ENCODE measurements around the gene ARHGAP45. TPM values are rescaled to one million over a fixed set of nuclear protein-coding genes. Genes with fewer than 3 reads are reported as not detected.
A peak's percentile ranks its signal among the peaks of the same experiment; 100 is the strongest.
"Not testable (repeated sequence)": the region's sequence is repeated elsewhere in the genome, so short reads cannot be mapped to it uniquely, and the experiment has no call there.

Gene ARHGAP45
- total RNA-seq, 2 experiments from 2014 or later: 113 to 122 TPM

DNA sequence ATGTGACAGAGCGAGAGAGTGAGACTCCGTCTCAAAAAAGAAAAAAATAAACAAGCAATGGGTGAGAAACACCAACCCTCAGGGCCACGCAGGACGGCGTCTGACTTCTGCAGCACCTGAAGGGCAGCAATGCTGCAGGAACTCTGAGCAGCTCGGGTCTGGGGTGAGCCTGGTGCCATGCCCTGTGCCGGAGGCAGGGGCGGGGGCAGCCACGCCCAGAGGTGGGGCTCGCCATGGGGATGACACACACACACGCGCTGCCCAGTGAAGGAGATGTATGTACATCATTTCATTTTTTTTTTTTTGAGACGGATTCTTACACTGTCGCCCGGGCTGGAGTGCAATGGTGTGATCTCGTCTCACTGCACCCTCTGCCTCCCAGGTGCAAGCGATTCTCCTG, 61.1 kb downstream of the ARHGAP45 start:
- peaks cover 15% of the 10 kb centered on the region for H3K4me1 Mint-ChIP-seq
- no peak overlapping the region for H3K4me3 Mint-ChIP-seq
- H3K27me3 Mint-ChIP-seq: no peaks in the 10 kb centered on the region
- H3K9me3 Mint-ChIP-seq: no peaks in the 10 kb centered on the region
- peaks cover 2% of the 10 kb centered on the region for H3K36me3 Mint-ChIP-seq
- H3K27ac Mint-ChIP-seq: peak overlapping the region; percentile 38
- DNase-seq: no peak

DNA sequence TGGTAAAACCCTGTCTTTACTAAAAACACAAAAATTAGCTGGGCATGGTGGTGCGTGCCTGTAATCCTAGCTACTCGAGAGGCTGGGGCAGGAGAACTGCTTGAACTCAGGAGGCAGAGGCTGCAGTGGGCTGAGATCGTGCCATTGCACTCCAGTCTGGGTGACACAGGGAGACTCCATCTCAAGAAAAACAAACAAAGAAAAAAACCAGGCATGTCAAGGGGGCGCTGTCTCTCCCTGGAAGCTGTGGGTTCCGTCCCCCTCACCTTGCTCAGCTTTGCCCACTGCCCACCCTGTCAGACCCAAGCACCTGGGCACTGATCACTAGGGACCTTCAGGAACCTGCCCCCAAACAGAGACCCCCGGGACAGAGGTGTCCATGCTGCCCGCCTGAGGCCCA, 62.1 kb downstream of the ARHGAP45 start:
- not testable (repeated sequence) for H3K4me3 Mint-ChIP-seq, H3K9me3 Mint-ChIP-seq, DNase-seq, H3K27me3 Mint-ChIP-seq, H3K27ac Mint-ChIP-seq, H3K36me3 Mint-ChIP-seq
- peaks cover 19% of the 10 kb centered on the region for H3K4me1 Mint-ChIP-seq

DNA sequence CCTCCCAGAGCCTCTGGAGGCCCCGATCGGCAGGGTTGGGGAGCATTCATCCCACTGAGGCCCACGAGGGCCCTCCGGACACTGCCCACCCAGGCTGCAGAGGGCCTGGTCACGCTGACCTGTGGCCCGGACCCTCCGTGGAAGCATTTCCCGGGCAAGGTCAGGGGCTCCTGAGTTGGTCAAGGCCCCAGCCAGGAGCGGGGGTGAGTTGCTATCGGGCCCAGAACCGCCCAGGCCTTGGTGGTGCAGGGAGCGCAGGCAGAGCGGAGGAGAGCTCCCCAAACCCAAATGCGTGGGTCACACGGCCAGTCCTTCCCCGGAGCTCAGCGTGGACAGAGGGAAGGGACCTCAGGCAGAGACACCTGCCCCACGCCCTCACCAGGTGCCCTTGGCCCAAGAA, 62.6 kb downstream of the ARHGAP45 start:
- Mint-ChIP-seq H3K4me3 (no peak overlapping the region), H3K36me3 (peaks cover 5% of the 10 kb centered on the region), H3K27me3 (no peaks in the 10 kb centered on the region), H3K4me1 (peaks cover 21% of the 10 kb centered on the region), H3K9me3 (no peaks in the 10 kb centered on the region), H3K27ac (no peak overlapping the region)
- no peak for DNase-seq

DNA sequence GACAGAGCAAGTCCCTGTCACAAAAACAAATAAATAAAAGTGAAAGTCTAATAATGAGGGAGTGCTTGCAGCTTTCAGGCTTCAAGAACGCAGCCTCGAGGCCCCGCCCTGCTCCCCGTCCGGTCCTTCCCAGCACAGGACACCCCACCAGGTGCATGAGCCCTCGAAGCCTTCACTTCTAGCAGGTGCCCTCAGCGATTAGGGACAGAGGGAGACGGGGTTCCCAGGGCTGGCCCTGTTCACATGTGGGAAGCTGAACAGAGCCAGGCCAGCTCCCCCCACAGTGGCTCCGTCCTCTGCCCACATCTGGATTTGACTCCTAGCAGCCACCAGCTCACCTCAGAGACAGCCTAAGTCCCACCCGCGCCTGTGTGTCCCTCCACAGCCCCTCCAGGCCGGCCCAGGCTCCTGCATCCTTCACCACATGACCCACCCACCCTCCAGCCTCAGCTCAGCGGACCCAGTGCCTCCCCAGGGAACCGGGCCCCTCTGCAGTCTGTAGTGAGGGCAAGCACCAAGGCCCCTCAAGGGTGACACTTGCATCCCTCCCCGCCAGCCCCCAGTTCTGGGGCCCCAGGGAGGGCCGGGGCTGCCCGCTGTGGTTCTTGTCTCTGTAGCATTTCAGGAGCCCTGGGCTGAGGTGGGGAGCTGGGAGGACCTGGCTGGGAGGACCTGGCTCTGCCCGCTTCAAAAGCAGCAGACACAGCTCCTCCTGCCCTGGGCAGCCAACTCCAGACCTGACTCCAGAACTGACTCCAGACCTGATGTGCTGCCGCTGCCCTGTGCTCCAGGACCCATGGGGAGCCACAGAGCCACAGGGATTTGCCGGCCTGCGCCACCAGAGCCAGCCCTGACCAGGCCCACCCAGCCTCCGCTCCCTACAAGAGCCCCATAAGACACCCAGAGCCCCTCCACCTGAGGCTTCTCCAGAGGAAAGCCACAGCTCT, 64.1 kb downstream of the ARHGAP45 start:
- Mint-ChIP-seq H3K4me1 (peaks cover 23% of the 10 kb centered on the region), H3K27ac (peak overlapping the region; percentile 89), H3K9me3 (no peaks in the 10 kb centered on the region), H3K36me3 (peaks cover 5% of the 10 kb centered on the region), H3K27me3 (no peaks in the 10 kb centered on the region), H3K4me3 (peak overlapping the region; percentile 85)
- DNase-seq: peak; percentile 51

DNA sequence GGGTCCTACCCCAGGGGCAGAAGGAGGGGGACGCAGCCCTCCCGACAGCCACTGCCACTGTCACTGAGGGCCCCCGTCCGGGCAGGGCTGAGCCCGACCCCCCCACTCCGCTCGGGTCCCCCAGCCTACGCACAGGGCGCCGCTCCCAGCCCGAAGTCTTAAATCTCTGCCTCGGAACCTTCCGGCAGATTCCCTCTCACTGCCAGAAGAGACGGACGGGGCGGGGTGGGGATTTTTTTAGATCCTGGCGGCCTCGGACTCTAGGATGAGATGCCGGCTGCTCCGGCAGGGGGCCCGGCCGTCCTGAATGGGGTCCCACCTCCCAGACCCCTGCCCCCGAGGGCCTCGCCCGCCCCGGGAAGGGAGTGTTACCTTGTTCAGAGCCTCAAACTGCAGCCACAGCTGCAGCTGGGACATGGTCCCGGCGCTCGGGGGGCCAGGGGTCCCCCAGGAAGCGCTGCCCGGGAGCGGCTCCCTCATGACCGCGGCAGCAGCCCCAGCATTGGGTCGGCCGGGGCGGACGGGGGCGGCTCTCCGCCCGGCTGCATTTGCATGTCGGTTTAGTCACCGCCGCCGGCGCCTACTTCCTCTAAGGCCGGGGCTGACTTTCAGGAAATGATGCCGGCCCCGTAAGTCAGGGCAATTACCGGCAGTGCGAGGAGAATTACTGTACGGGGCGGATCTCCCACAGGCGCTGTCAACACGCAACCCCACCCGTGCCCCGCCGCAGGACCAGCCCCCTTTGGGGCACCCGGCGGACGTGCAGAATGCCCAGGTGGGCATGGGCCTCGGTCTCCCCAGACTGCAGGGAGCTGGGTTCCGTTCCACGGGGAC, 65.0 kb downstream of the ARHGAP45 start:
- Mint-ChIP-seq H3K36me3 (peaks cover 5% of the 10 kb centered on the region), H3K27me3 (no peaks in the 10 kb centered on the region), H3K9me3 (no peaks in the 10 kb centered on the region), H3K4me1 (peaks cover 27% of the 10 kb centered on the region), H3K4me3 (peak overlapping the region; percentile 85), H3K27ac (peak overlapping the region; percentile 90)
- peak; percentile 90 for DNase-seq

GRCh38 chr19:1132552-1133383, 65.8 kb downstream of the ARHGAP45 start:
- H3K27ac Mint-ChIP-seq: peak overlapping the region; percentile 90
- peaks cover 27% of the 10 kb centered on the region for H3K4me1 Mint-ChIP-seq
- H3K27me3 Mint-ChIP-seq: no peaks in the 10 kb centered on the region
- H3K36me3 Mint-ChIP-seq: peaks cover 5% of the 10 kb centered on the region
- peak overlapping the region; percentile 85 for H3K4me3 Mint-ChIP-seq
- H3K9me3 Mint-ChIP-seq: no peaks in the 10 kb centered on the region
- no peak for DNase-seq

DNA sequence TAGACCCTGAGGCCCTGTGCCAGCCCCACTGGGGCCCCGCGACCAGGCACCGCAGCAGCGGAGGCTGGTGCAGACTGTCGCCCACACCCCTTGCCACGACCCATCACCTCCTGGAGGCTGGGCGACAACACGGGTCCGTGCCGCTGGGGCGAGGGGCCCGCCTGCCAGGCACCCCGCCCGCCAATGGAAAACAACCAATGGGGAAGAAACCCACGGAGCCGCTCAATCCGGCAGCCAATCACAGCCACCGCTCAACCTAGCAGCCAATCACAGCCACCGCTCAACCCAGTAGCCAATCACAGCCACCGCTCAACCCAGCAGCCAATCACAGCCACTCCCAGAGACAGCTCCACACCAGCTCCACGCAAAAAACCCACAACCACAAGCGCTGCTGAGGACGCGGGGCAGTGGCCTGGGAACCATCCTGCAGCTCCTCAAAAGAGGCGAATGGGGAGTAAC, 66.5 kb downstream of the ARHGAP45 start:
- no peaks in the 10 kb centered on the region for H3K27me3 Mint-ChIP-seq
- peak overlapping the region; percentile 7 for H3K4me3 Mint-ChIP-seq
- peak; percentile 76 for DNase-seq
- no peaks in the 10 kb centered on the region for H3K9me3 Mint-ChIP-seq
- peak overlapping the region; percentile 90 for H3K27ac Mint-ChIP-seq
- H3K4me1 Mint-ChIP-seq: peaks cover 27% of the 10 kb centered on the region
- H3K36me3 Mint-ChIP-seq: peaks cover 4% of the 10 kb centered on the region

DNA sequence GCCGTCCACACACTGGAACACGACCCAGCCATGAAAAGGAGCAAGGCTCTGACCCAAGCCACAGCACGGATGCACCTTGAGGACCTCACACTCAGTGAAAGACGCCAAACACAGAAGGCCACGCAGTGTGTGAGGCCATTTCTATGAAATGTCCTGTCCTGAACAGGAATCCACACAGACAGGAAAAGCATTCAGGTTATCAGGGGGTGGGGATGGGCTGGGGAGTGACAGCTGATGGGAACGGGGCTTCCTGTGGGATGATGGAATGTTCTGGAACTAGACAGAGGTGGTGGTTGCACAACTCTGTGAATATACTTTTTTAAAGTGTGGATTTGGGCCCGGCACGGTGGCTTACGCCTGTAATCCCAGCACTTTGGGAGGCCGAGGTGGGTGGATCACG, 67.5 kb downstream of the ARHGAP45 start:
- H3K9me3 Mint-ChIP-seq: no peaks in the 10 kb centered on the region
- H3K4me1 Mint-ChIP-seq: peaks cover 25% of the 10 kb centered on the region
- no peak overlapping the region for H3K4me3 Mint-ChIP-seq
- no peaks in the 10 kb centered on the region for H3K27me3 Mint-ChIP-seq
- H3K36me3 Mint-ChIP-seq: peaks cover 9% of the 10 kb centered on the region
- no peak for DNase-seq
- peak overlapping the region; percentile 90 for H3K27ac Mint-ChIP-seq

- Mint-ChIP-seq H3K27me3 (no peaks in the 10 kb centered on the region), H3K36me3 (peaks cover 16% of the 10 kb centered on the region), H3K4me3 (no peak overlapping the region), H3K9me3 (peaks cover 2% of the 10 kb centered on the region), H3K27ac (no peak overlapping the region), H3K4me1 (peaks cover 19% of the 10 kb centered on the region)
- DNase-seq: no peak
These were observed 68.5 kb downstream of the ARHGAP45 start for GRCh38 chr19:1135454-1135853.

DNA sequence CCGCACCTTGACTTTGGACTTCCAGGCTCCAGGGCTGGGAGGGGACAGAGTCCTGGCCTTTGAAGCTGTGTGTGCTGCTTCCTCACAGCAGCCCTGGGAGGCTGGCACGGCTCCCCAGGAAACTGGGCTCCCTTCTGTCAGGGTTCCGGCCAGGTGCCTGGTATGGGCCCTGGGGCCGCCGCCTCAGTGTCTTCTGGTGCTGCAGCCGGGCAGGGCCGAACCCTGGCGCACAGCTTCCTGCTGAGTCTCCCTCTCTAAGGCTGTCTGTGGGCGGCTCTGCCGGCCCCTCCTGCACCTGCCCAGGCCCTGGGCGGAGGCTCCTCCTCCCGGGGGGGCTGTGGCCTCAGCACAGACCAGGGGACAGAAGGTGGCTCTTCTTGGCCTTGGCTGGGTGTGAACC, 69.2 kb downstream of the ARHGAP45 start:
- H3K36me3 Mint-ChIP-seq: peaks cover 16% of the 10 kb centered on the region
- peaks cover 16% of the 10 kb centered on the region for H3K4me1 Mint-ChIP-seq
- no peak overlapping the region for H3K4me3 Mint-ChIP-seq
- peaks cover 2% of the 10 kb centered on the region for H3K9me3 Mint-ChIP-seq
- no peak for DNase-seq
- peak overlapping the region; percentile 54 for H3K27ac Mint-ChIP-seq
- H3K27me3 Mint-ChIP-seq: no peaks in the 10 kb centered on the region

Other genes starting within 250 kb of the ARHGAP45 start
- gene PLPPR3, start 245.2 kb upstream of the ARHGAP45 start, total RNA-seq: not detected
- not detected for gene AZU1, start 239.3 kb upstream of the ARHGAP45 start, total RNA-seq
- not detected for gene PRTN3, start 226.2 kb upstream of the ARHGAP45 start, total RNA-seq
- not detected for gene ELANE, start 214.9 kb upstream of the ARHGAP45 start, total RNA-seq
- gene CFD, start 207.5 kb upstream of the ARHGAP45 start, total RNA-seq: 1 to 10 TPM; 1.8 TPM
- 10 to 100 TPM; 39.8 to 40.3 TPM for gene MED16, start 174.0 kb upstream of the ARHGAP45 start, total RNA-seq
- gene RNU6-9, start 173.7 kb upstream of the ARHGAP45 start, total RNA-seq: not detected
- gene R3HDM4, start 153.9 kb upstream of the ARHGAP45 start, total RNA-seq: 10 to 100 TPM; 50.5 to 51.7 TPM
- gene KISS1R, start 149.8 kb upstream of the ARHGAP45 start, total RNA-seq: 10 to 100 TPM; 12.2 to 13.3 TPM
- 10 to 100 TPM; 10.2 to 11.8 TPM for gene ARID3A, start 141.1 kb upstream of the ARHGAP45 start, total RNA-seq
- 100 to 1,000 TPM; 126 to 127 TPM for gene WDR18, start 82.8 kb upstream of the ARHGAP45 start, total RNA-seq
- gene GRIN3B, start 66.7 kb upstream of the ARHGAP45 start, total RNA-seq: not detected
- gene TMEM259, start 46.0 kb upstream of the ARHGAP45 start, total RNA-seq: 100 to 1,000 TPM; 136 to 138 TPM
- gene RNU6-2, start 45.6 kb upstream of the ARHGAP45 start, total RNA-seq: not detected
- 10 to 100 TPM; 76.0 to 80.5 TPM for gene CNN2, start 40.6 kb upstream of the ARHGAP45 start, total RNA-seq
- 10 to 100 TPM in 1 of 2 experiments, 1 to 10 TPM in 1; 9.8 to 11.2 TPM for gene ABCA7, start 27.1 kb upstream of the ARHGAP45 start, total RNA-seq
- gene POLR2E, start 28.2 kb downstream of the ARHGAP45 start, total RNA-seq: 100 to 1,000 TPM; 290 to 291 TPM
- 100 to 1,000 TPM; 225 to 231 TPM for gene GPX4, start 36.8 kb downstream of the ARHGAP45 start, total RNA-seq
- gene SBNO2, start 107.1 kb downstream of the ARHGAP45 start, total RNA-seq: 10 to 100 TPM; 50.5 to 51.6 TPM
- gene STK11, start 138.6 kb downstream of the ARHGAP45 start, total RNA-seq: 10 to 100 TPM; 54.7 to 55.8 TPM
- gene CBARP, start 170.8 kb downstream of the ARHGAP45 start, total RNA-seq: under 1 TPM; 0.33 to 0.46 TPM
- 100 to 1,000 TPM; 175 to 177 TPM for gene ATP5F1D, start 174.6 kb downstream of the ARHGAP45 start, total RNA-seq
- gene MIDN, start 181.4 kb downstream of the ARHGAP45 start, total RNA-seq: 10 to 100 TPM; 29.3 to 29.6 TPM
- gene CIRBP, start 202.2 kb downstream of the ARHGAP45 start, total RNA-seq: 100 to 1,000 TPM; 208 to 216 TPM
- 100 to 1,000 TPM in 1 of 2 experiments, 10 to 100 TPM in 1; 99.8 to 101 TPM for gene FAM174C, start 208.4 kb downstream of the ARHGAP45 start, total RNA-seq
- not detected for gene EFNA2, start 218.7 kb downstream of the ARHGAP45 start, total RNA-seq

Measured in activated naive CD8-positive, alpha-beta T cell treated with anti-CD3 and anti-CD28 coated beads for 36 hours (primary cell).